NCI-H446 treated with DMSO at 0.1 percent for 48 hours (cell line): ENCODE results near the gene CYP46A1.

Experiments used
- DNase-seq: peaks from one replicate; lab custom pipeline; 2025; lab: John Stamatoyannopoulos, UW

The CYP46A1 gene

DNA sequence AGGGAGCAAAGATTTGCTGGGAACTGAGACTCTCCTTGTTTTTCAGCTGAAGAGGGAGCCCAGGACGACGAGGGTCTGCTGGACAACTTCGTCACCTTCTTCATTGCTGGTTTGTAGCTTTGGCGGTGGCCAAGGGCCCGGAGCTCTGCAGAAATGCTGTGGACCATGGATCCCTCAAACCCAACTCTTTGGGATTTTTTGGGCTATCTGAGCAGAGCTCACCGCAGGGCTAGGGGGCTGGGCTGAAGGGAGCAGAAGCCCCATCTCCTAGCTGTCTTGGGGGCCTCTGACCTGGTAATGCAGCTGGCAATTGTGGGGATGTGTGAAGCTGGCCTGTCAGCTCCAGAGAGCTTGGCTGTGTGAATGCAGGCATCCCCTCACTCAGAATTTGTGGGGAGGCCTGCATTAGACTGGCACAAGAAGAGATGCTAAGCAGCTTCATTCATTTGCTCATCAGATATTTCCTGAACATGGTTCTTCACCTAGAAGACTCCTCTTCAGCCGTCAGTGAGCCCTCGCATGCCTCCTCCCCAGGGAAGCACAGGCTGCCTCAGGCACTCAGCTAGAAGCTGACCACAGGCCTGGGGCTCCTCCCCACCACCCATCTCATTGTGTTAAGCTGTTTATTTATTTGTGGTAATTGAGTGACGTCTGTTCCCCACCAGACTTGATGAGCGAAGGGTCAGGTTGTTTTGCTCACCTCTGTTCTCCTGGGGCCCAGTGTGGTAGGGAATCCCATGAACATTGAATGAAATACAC is 32.2 kb downstream of the CYP46A1 start:
- DNase-seq, result no peak

DNA sequence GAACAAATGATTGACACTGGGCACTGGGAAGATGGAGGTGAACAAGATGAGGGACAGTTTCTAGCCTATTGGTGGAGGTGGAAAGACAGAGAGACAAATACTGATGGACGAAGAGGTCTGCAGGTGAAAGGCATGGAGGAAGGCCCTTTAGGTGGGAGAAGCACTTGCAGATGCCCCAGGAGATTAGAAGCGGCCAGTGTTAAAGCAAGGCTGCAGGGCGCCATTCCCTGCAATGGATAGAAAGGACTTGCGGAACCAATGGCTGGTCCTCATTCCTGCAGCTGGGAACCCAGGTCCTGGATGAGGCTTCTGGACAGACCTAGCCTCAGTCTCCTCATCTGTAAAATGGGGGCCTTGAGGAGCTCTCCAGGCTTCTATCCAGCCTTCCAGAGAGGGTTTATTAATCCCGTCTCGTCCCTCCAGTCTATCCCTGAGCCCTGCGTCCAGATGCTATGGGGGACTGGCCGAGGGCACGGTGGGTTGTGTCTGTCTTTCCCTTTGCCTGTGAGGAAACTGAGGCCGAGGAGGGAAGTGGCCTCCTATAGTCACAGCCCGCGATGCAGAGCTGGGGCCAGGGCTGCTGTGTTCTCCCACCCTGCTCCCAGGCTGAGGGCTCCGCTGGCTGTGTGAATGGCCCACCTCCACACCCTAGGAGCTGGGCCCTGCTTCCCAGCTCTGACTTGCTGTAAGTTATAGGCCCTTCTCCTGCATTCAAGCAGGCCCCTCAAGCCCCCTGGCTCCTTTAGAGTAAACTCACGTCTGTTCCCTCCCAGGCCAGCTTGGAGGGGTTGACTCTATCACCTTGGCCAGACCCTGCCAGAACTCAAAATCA is 33.0 kb downstream of the CYP46A1 start:
- no peak for DNase-seq

DNA sequence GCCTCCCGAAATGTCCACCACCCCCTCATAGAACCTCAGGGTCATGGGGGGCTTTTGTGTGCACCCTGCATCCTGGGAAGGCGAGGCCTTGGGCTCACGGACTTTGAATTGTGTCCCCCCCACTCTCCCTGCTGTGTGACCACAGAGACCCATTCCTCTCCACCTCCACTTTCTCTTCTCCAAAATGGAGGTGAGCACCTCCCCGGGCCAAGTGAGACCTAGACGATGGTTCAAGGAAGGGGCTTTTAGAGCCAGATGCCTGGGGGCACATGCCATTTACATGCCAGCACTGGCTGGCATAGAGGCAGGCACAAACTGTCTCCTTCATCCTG is 33.5 kb downstream of the CYP46A1 start:
- no peak for DNase-seq

DNA sequence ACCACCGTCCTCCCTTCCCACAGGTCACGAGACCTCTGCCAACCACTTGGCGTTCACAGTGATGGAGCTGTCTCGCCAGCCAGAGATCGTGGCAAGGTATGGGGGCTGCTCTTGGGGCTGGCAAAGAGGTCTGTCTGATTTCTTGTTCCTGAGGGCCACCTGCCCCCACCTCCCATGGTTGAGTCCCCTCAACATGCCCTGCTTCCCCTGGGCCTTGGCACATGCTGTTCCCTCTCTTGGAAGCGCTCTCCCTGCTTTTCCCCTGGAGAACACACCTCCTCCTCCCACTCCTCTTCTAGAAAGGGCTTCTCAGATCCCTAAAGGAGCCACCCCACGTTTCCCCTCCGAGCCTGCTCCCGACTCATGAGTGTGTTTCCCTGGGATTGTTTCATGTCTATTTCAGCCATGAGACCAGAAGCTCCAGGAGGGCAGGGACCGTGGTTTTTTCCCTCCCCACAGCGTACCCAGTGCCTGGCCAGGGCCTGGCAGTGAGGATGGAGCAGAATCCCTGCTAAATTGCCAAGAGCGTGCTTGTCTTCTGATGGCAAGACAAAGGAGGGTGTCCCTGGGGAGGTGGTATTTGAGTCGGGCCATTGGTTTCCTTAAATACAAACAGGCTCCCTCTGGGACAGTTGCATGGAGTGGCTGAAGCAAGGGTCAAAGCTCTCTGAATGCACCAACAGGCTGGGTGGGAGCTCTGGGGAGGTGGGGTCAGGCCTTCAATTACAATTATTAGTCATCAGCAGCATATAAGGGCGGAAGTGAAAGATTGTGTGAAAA is 34.1 kb downstream of the CYP46A1 start:
- no peak for DNase-seq

DNA sequence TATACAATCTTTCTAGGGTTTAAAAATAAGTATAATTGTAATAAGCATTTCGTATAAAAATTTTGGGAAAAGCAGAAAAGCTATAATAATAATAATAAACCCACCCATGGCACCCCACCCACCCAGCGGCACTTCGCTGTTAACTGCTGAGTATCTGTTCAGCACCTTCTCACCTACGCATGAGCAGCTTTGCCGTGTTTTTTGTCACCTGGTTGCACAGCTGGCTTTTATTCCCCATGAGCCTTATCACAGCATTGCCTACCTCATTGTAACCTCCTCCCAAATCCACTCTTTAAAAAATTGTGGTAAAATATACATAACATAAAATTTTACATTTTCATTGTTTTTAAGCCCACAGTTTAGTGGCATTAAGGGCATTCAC is 34.7 kb downstream of the CYP46A1 start:
- no peak for DNase-seq

DNA sequence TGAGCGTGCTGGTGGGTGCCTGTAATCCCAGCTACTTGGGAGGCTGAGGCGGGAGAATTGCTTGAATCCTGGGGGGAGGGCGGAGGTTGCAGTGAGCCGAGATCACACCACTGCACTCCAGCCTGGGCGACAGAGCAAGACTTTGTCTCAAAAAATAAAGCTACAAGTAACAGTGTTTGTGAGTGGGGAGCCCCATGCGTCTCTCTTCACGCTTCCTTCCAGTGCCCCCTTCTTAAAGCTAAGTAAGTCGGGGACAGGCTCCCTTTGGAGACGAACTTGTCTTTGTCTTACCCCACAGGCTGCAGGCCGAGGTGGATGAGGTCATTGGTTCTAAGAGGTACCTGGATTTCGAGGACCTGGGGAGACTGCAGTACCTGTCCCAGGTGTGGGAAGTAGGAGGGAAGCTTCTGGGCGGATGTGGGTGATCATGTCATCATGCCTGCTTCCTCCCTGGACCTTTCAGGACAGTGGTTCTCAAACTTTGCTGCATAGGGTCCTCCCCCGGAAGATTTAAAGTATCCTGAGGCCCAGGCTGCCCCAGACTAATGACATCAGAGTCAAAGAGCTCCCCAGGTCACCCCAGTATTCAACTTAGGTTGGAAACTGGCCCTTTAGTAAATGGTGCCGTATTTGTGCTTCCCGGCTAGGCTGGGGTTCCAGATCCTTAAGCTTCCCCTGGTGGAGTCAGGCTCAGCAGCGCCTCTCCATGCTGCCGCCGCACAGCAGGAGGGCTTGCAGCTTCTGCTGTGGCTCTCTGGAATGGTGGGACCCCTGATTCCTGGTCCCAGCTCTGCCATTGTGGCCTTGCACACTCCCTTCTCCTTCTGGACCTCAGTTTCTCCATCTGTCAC is 37.1 kb downstream of the CYP46A1 start:
- DNase-seq, result no peak

DNA sequence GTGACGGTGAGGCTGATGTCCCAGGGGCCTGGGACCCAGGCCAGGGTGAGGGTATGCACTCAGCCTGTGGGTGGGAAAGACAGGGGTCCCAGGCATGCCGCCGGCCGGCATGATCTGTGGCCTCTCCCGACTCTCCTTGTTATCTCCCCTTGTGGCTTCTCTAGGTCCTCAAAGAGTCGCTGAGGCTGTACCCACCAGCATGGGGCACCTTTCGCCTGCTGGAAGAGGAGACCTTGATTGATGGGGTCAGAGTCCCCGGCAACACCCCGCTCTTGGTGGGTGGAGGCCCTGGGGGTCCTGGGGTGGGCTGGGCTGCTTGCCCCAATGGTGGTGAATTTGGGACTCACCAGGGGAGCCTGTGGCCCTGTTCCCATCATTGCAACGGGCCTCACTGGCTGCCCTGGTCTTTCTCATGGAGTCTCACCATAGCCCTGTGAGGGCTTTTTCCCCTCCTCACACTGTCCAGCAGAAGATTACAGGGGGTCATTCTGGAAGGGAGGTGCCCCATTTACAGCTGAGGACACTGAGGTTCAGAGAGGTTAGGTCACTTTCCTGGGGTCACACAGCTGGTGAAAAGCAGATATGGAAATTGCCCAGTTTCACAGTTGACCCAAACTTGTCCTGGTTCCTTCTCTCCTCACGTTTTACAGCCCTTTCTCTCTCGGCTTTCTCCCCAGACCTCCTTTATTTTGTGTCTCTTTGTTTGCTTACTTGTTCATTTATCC is 37.9 kb downstream of the CYP46A1 start:
- no peak for DNase-seq

DNA sequence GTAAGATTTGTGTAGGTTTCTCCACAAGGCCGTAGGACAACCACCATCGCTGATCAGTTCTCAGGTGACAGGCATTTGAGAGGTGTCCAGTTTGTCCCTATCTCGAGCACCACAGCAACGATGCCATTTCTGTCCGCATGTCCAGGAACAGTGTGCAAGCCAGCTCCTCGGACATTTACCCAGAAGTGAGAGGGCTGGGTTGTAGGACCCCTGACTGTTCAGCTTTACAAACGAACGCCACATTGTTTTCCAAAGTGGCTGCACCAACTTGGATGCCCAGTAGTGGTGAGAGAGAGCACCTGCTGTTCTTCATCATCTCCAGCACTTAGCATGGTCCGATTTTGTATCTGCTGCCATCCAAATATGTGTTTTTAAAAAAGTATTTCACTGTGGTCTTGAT is 38.6 kb downstream of the CYP46A1 start:
- DNase-seq, result no peak

DNA sequence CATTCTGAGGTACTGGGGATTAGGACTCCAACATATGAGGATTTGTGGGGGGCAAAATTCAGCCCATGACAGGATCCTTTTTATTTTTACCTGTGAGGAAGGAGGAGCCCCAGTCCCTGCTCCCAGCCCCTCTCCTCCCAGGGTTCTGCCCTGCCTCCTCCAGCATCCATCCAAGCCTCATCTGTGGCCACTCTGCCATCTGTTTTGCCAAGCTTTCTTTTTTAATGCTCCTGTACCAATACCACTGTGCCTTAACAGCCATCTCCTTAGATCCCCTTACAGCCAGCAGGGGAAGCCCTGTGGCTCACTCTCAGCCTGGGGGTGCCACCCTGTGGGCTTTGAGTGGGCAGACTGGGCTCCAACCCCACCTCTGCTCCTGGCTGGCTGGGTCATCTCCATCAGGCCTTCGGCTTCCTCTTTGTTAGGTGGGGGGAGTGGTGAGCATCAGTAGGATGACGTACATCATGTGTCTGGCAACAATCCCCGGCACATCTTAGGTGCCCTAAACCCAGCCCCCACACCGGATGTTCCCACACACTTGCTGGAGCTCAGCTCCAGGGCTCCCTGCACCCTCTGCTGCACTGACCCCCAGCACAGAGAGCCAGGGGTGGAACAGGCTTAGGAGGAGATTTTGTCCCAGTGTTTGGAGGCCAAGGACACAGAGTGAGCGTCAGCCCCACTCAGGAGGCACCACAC is 40.2 kb downstream of the CYP46A1 start:
- no peak for DNase-seq

DNA sequence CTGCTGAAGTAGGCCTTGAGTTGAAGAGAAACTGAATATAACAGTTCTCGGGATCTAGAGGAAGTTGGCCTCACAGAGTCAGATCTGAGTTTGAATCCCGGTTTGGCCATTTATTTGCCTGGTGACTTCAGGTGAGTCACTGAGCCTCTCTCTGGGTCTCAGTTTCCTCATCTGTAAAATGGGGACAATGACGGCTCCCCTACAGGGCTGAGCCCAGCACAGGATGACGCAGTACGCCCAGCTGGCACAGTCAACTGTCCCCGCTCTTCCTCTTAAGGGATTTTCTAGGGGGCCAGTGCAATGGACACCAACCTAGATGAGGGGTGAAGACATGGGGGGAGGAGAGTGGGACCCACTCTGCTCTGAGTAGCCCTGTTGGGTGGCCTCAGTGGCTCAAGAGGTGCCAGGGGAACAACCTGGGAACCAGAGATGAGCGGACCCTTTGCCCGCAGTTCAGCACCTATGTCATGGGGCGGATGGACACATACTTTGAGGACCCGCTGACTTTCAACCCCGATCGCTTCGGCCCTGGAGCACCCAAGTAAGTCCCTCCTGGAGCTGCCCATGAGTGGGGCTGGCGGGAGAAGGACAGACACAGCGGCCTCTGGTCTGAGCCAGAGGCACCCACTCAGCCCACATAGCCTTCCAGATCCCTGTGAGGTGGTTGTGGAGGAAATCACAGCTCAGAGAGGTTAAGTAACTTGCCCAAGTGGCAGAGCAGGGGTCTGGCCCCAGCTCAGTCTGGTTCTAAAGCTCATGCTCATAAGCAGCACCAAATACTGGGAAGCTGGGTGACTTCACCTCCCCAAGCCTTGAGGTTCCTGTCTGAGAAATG is 41.1 kb downstream of the CYP46A1 start:
- no peak for DNase-seq

DNA sequence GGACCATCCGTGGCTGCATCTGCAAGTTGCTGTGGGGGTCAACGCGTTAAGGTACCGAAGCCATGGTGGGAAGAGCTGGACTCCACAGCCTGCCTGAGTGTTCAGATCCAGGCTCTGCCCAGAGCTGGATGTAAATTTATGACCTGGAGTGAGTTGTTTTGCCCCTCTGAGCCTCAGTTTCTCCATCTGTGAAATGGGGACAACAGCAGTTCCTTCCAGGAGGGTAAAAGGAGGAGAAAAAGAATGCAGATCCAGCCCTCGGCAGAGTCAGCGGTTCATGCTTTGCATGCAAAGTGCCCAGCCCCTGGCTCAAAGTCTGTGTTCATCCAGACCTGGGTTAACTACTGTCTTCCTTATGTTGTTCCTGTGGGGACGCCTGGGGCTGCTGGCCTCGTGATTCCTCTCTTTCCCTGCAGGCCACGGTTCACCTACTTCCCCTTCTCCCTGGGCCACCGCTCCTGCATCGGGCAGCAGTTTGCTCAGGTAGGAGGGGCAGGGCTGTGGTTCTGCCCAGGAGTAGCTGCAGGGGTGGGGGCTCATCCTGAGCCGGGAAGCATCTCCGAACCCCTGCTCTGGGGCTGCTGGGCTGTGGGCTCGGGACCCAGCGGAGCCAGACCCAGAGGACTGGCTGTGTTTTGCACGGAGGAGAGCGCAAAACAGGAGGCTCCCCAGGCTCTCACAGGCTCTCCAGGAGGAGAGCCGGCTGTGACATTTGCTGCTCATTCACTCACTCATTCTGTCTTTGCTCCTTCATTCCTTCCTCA is 41.9 kb downstream of the CYP46A1 start:
- DNase-seq, result no peak

DNA sequence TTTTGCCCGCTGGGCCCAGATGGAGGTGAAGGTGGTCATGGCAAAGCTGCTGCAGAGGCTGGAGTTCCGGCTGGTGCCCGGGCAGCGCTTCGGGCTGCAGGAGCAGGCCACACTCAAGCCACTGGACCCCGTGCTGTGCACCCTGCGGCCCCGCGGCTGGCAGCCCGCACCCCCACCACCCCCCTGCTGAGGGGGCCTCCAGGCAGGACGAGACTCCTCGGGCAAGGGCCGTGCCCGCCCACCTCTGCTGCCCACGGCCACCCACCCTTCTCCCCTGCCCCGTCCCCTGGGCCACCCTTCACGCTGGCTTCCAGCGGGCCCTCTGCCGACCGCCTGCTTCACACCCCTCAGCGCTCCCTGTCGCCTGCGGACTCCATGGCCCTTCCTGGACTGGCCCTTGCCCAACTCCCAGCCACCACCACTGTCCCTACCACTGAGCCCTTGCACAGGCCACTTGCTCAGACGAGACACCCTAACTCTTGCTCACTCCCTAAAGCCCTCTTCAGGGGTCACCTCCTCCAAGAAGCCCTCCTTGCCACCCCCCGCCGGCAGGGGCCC is 42.5 kb downstream of the CYP46A1 start:
- DNase-seq, result no peak

DNA sequence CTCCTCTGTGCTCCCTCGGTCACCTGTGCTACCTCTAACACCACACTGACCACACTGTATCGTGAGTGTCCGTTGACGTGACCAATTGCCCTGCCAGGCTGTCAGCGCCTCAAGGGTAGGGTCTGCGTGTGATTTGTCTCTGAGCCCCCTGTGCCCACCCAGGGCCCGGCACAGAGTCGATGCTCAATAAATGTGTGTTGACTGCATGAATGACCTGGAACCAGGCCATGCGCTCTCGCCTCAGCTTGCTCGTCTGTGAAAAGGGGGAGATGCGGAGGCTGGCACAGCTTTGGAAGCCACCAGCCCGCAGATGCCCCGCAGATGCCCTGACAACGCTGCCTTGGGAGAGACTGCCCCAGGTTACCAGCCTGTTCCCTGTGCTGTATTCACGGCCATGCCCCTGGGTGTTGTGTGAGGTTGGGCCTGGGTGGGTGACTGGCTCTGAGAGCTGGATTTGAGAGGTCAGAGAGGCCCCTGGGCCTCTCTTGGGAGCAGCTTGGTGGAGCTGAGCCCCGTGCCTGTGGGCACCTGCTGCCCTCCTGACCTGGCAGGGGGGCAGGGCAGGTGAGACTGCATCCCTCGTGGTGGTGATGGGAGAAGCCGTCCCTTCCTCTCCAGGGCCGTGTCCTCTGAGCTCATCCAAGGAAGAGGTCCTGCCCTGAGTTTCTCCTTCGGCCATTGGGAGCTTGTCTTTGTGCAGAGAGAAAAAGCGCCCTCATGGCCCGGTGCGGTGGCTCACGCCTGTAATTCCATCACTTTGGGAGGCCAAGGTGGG is 43.2 kb downstream of the CYP46A1 start:
- no peak for DNase-seq

DNA sequence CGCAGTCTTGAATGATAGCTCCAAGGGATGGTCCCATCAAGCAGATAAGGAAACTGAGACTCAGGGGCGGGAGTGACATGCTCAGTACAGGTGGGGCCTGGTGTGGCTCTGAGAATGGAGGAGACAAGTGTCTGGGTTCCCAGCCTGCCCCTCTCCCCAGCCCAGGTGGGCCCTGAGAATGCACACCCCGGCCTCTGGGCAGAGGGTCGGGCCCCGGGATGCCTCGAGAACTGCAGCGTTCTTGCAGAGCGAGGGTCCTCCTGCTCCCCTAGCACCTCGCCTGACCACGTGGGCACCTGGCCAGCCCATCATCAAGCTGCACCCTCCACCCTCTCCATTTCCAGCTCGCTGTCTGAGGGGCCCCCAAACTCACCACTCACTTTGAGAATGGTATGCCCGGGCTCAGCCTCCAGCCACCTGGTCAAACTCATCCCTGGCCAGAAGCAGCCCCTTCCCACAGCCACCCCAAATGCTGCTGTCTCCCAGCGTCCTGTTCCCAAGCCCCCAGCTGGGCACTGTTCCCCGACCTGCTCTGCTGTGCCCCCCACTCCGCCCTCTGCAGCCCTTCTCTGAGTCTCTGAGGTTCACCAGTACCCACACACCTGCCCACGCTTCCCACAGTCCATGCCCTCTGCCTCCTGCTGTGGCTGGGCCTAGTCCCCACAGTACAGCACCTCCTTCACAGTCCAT is 44.3 kb downstream of the CYP46A1 start:
- DNase-seq, result no peak

DNA sequence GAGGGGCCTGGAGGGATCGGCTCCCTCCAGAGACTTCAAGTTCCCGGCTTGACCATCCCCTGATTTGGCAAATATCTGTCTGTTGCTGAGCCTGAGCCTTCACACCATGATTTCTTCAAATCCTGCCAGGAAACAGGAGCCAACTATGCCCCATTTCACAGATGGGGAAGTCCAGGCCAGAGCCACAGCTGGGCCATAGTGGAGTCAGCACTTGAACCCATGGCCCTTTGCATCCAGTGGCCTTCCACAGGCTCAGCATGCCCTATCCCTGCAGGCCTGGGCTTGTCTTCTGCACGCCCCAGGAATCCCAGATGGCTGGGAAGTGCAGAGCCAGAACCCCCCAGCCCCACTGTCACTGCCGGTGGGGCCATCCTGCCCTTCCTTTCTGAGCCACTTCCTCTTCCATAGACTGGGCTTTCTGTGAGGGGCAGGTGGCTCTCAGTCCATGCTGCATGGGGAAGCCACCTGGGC is 44.9 kb downstream of the CYP46A1 start:
- no peak for DNase-seq

DNA sequence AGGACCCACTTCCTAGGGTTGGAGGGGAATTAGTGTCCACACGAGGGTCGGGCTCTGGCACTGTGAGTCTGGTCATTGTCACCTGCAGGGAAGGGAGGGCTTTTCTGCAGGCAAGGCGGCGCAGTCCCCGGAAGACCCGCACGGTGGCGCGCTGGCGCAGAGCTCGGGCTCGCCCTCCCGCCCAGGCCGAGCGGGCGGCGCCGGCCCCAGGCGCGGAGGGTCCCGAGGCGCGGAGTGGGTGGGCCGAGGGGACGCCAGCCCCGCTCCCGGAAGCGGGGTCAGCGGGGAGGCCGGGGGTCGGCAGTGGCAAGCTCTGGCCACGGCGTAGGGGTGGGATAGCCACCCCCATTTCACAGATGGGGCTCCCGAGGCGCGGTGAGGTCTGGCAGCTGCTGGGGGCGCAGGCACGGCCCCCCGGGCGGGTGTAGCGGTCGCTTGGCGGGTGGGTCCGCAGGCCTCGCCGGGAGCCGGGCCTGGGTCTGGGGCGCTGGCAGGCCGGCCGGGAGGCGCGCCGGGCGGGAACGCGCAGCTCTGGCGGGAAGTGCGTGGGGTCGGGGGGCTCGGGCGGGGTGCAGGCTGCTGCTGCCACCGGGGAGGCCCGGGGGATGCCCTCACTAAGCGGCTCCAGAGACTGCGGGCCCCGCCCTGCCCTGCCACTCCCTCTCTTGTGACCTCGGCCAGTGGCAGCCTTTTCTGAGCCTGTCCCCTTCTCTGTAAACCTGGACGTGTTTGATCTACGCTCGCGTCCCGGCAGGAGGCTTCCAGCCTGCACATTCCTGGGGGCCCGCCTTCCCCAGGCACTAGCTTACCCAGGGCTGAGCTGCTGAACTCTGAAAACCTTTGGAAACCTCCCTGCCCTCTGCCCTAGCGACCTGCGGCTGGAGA is 46.1 kb downstream of the CYP46A1 start:
- DNase-seq, result no peak
